GM21423 (cell line): Measurements from ENCODE around the gene TMEM74B.

ENCODE experiments used
- ATAC-seq: cut with Tn5 transposase; IDR thresholded peaks from one replicate; pipeline ENCODE4 v1.9.1; 2021; ENCODE audit warnings: mild to moderate bottlenecking, moderate library complexity; ENCODE audit not compliant: unreplicated experiment

Gene TMEM74B

DNA sequence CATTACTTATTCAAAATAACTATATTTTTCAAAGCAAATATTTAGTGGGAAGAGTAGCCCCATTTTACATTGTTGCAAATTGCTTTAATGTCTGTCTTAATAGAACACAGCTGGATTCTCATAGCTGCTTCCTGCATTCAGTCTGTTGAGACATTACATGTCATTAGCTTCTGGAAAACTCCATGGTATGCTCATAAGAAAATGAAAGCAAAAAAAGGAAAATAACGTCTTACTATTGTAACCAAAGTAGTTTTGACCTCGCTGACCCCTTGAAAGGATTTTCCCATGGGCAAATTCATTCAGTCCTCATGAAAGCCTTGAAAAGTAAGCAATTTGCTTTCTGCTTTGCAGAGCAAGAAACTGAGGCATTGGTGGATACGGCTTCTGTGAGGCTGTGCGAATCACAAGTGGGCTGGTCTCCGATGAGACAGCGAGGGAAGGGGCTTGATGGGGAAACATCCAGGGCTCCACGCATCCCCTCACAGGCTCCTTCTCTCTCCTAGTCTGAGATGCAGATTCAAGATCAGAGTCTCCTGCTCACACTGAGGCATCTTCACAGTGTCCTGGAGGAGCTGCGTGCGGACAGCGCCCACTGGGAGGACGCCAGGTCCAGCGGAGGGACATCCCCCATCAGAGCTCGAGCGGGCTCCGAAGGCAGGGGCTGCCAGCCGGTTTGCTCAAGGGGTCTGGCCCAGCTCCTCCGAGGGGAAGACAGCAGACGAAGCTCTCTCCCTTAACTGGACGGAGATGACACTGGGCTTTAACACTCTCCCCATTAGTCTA lies 21.8 kb upstream of the TMEM74B start:
- ATAC-seq, result no peak

DNA sequence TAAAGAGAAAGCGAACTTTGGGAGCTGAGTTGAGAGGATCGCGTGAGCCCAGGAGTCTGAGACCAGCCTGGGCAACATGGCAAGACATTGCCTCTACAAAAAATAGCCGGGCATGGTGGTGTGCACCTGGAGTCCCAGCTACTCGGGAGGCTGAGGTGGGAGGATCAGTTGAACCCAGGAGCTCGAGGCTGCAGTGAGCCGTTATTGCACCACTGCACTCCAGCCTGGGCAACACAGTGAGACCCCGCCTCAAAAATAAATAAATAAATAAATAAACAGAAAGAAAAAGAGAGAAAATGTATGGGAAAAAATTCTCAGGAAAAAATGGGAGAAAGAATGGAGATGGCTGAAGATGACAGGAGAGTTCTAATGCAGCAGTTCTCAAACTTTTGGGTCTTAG lies 21.0 kb upstream of the TMEM74B start:
- no peak for ATAC-seq

DNA sequence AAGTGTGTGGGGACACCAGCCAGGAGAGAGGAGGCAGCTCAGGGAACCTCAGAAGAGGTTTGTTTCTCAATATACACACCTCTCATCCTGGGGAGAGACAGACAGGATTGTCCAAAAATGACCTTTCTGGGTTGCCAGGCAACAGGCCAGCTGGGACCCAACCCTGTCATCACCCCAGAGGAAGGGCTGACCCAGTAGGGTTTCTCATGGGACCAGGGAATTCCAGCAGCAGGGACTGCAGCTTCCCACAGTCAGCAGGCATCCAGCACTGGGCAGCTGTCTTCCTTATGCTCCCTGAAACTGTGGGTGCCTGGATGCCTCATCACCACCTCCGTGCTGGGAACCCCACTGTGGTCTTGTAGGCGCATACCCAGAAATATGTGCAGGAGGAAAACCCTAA lies 19.8 kb upstream of the TMEM74B start:
- no peak for ATAC-seq

DNA sequence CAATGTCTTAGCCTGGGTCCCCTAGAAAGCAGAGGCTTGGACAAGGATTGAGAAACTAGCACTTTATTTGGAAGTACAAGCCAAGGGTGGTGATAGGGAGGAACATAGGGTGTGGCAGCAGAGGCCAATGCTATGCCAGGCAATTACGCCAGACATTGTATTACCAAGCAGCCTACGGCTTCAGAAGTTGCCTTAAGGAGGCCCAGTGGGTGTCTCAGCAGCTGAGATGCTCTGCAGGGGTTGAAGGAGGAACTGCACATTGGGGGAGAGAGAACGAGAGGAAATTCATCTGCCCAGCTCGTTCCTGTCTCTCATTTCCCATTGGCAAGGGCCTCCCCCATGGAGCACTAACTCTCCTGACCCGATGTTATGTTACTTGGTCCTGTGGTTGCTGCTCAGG lies 19.3 kb upstream of the TMEM74B start:
- ATAC-seq, result no peak

DNA sequence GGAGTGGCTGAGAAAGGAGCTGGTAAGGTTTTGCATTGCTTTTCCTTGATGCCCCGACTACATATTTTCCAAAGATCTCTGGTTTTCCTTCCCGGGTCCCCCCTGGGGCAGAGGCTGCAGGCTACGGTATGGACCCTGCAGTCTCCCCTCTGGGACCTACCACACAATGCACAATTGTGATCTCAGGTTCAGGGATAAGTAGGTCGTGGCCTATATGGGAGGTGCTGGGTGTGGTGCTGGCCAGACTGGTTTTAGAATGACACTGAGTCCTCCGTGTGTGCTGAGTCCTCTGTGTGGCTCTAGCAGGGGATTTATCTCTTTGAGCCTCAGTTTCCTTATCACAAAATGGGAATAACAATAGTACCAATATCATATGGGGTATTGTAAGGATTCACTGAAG lies 18.8 kb upstream of the TMEM74B start:
- no peak for ATAC-seq

DNA sequence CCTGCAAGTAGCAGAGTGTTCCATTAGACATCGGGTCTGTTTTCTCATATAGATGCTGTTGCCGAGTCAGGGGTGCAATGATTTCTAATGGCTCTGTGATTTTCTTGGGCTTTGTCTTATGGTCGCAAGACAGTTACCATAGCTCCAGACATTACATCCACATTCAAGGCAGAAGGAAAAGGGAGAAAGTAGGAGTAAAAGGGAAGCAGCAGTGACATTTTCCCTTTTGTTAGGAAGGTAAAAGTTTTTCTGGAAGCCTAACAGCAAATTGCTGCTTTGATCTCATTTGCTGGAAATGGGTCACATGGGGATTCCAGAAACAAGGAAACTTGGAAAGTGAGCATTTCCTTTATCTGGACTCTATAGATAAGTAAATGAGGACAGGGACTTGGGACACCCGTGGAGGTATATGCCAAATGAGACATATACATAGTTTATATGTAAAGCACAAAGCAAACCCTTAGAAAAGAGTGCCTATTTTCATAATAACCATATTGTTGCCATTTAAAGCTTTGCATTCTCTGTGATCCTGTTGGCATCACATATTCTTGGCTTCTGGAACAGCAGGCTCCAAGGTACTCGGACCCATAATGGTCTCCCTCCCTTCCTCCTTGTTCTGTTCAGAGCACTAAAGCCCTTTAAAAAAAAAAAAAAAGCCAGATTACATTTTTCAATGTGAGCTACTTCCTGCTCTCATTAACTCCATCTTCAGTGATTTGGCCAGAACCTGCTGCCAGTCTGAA lies 18.2 kb upstream of the TMEM74B start, which contains the start of gene C20orf202:
Gene C20orf202 (plus strand): TSS at position 693 of the 743 bp plus-strand sequence. CDS start 132 bp downstream, outside the sequence.
- no peak for ATAC-seq

DNA sequence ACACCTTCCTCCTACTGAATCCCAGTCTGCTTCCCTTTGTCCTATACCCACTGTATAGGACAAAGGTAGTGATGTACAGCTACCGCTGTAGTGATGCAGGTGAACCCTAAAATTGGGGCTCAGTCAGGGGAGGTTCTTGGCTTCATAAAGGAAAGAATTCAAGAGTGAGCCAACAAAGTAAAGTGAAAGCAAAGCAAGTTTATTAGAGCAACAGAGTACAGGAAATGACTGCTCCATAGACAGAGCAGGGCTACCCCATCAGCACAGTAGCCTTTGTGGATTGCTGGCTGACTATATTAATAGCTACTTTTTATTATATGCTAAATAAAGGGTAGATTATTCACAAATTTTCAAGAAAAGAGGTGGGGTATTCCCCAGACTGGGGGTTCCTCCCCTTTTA lies 15.2 kb upstream of the TMEM74B start:
- ATAC-seq, result no peak

DNA sequence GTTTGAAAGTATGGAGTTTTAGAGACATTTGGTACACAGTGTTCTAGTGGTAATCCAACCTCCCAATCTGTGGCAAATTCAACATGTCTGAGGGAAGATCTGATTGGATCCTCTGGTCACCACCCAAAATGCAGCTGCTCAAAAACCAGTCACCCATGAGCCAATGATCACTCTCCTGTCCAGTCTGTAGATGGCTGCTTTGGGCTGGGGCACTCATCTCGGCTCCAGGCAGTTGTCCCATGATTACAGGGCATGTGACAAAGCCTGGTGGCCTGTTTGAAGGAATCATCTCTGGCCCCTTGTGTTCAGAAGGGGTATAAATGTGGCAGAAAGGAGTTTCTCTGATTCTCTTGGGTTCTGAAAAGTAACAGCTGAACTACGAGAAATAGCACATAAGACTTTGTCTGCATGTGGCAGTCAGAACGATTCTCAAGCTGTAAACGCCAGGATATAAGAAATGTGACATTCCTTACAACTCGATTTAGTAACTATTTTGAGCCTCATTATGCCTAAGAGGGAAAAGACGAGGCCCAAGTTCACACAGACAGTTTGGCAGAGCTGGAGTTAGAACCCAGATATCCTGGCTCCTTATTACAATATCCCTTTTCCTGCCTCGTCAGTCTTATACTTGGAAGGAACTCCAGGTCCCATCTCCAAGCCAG lies 14.6 kb upstream of the TMEM74B start:
- ATAC-seq, result no peak

DNA sequence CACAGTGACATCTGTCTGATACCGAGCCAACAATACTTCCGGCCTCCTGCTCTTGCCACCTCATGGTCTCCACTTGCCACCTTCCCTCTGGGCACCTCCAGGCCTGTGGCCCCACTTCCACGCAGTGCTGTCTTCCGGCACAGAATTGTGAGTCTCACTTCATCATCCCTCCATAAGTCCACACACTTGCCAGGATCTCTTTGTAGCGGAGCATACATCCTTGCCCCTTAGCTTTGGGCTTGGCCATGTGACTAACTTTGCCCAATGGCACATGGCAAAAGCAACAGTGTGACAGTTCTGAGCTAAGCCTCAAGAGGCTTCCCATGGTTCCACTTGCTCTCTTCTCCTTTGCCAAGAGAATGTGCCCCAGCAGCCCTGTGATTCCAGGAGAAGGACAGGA lies 14.0 kb upstream of the TMEM74B start:
- no peak for ATAC-seq

DNA sequence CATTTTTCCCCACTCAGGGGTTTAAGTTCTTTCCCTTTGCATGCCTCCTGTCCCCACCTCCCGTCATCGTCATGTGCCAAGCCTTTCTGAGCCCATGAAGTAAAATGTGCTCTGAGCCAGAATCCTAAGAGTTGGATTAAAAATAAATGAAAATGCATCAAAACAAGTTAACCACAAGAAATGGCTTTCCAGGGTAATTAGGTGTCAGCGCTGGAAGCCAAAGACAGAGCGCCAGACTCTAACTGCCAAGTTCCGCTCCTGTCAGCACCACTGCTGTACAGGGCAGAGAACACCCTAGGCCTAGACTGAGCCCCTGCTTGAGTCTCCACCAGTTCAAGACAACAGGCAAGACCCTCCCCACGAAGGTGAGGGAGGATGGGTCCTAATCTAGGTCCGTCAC lies 13.0 kb upstream of the TMEM74B start:
- ATAC-seq, result no peak

DNA sequence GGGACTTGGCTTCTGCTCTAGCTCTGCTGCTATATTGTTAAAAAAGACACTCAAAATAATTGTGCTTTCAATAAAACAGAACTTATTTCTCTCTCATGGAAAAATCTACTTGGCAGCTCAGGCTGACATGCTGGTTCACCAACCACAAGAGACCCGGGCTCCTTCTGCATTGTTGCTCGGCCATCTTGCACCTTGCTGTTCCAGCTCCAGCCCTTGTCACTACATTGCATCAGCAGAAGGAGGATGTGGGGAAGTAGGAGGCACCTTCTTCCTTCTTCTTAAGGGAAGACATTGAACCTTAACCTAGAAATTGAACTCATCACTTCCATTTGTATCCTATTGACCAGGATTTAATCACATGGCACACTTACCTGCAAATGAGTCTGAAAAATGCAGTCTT lies 11.9 kb upstream of the TMEM74B start:
- no peak for ATAC-seq

DNA sequence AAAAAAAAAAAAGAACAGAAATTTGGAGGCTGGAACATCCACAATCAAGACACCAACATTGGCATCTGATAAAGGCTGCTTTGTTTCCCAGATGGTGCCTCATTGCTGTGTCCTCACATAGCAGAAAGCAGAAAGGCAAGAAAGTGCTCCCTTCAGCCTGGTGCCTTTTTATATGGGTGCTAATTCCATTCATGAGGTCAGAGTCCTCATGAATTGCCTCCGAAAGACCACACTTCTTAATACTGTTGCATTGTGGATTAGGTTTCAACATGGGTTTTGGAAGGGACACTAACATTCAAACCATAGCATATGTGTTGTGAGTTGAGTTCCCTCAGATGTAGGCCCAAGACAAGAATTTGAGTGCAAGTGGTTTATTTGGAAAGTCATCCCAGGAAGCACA lies 10.4 kb upstream of the TMEM74B start:
- ATAC-seq, result no peak

DNA sequence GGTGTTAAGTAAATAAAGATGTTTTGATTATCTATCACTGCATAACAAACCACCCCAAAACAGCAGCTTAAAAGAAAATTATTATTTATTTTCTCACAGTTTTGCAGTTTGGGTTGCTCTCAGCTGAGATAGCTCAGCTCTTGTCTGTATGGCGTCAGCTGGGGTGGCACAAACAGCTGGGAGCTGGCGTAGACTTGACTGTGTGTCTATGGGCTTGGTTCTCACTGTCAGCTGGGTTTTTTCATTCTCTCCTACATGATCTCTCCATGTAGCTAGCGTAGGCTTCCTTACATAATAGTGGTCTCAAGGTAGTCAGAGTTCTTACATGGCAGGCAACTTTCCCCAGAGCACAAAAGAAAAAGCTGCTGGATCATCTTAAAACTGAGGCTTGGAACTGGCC lies 6.5 kb upstream of the TMEM74B start:
- no peak for ATAC-seq

DNA sequence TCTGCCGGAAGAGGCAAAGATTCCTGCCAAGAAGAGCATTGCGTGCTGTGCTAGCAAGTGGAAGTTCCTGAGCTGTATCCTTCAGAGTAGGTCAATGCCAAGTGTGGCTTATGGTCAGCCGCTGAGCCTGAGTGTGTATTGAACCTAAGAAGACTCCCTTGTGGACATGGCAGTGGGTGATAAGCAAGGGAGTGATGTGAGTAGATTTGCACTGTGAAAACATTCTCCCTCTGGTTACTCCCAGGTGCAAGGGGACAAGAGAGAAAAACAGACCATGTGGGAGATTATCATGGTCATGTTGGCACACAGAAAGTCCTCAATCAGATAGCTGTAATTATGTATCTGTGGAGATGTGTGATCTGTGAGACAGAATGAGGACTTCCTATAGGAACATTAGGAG lies 6.1 kb upstream of the TMEM74B start:
- no peak for ATAC-seq

DNA sequence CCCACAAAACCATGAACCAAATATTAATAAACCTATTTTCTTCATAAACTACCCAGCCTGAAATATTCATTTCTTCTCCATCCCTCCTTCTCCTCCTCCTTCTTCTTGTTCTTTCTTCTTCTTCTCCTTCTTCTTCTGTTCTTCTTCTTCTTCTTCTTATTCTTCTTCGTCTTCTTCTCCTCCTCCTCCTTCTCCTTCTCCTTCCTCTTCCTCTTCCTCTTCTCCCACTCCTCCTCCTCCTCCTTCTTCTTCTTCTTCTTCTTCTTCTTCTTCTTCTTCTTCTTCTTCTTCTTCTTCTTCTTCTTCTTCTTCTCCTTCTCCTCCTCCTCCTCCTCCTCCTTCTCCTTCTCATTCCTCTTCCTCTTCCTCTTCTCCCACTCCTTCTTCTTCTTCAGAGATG lies 5.0 kb upstream of the TMEM74B start:
- no peak for ATAC-seq

DNA sequence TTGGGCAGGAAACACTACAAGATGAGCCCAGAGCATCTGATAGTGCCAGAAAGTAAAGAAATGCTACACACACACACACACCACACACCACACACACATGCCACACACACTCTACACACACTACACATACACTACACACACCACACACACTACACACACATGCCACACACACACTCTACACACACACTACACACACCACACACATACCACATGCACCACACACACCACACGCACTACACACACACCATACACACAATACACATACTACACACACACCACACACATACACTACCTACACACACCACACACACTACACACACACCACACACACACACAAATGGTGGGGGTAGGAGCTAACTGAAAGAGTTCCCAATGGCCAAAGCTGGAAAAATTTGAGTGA lies 3.6 kb upstream of the TMEM74B start:
- ATAC-seq, result no peak

DNA sequence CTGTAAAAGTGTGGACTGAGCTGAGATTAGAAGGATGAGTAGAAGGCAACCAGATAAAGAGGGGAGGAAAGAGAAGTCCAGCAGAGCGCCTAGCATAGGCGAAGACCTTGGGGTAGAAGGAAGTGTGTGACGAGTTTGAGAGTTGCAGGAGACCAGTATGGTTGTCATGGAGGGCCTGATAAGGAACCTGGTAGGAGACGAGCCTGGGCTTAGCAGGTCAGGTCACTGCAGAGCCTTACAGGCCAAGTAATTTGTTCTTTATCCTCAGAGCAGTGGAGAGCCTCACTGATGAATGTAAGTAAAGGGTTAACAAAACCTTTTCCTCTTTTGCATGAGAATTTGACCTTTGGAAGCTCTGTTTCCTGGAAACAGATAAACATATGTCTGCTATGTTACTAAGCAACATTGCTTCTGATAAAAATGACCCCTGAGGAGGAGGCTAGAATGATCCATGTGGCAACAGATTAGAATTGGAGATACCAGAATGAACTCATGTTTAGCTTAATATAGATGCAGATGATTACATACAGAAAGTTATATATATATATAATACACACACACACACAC lies 2.9 kb upstream of the TMEM74B start:
- ATAC-seq, result no peak

DNA sequence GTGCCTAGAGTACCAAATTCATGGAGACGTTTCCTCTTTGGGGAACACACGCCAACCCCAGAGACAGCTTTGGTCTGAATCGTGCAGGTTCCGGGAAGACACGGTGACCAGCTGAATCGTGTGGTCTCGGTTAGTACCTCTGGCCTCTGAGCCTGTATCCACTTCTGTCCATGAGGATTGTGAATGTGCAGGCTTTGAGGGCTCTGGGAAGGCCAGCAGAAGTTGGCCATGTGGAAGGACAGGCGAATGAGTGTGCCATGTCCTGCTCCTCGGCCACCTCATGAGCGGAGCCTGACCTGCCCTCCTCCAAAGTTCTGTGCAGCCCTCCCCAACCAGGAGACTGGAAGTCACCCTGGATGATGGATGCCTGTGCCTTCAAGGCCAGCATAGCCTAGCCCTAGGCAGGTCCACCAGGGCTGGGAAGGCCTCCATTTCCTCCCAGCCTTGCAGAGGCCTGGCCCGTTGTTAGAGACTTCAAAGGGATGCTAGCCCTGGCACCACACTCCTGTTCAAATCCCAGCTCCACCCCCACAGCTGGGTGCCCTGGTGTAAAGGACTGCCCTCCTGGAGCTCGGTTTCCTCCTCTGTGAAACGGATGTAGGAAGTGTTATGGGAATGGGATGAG lies 1.7 kb upstream of the TMEM74B start:
- no peak for ATAC-seq

DNA sequence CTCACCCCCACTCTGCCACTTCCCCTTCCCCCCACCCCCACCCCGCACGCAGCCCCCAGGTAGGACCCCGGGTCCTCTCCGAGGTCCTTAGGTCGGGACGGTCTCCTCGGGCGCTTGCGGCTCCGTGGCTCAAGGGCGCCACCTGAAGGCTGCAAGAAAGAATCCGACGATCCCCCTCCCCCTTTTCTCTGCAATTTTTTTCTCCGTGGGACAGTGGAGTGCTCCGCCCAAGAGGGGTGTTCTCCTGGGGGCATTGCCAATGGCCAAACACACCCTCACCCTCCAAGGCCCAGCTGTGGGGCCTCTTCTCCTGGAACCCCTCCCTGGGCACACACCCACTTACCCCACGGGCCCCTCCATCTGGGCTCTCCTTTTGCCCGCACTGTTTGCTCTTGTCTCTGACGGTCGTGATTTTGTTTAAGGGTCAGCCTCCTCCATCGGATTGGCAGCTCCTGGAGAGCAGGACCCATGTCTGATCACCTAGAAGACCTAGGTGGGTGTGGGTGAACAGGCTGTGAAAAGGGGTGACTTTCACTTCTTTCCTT lies 1.1 kb upstream of the TMEM74B start:
- ATAC-seq, result no peak

DNA sequence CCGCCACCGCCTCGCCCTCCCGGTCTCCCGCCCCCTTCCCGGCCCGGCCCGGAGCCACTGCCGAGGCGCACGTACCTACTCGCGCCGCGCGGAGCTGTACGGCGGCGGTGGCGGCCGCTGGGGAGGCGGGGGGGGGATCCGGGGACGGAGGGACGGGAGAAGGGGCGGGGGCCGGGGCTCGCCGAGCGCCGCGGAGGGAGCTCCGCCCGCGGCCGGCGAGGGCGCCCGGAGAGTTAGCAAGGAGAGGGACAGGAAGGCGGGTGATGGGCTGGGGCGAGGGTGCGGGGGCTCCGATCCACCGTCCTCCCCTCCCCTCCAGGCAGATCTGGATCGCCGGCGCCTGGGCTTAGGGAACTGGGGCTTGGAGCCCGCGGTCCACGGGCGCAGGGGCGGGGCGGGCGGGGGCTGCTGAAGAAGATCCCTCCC lies 548 bp upstream of the TMEM74B start:
- ATAC-seq, result no peak

DNA sequence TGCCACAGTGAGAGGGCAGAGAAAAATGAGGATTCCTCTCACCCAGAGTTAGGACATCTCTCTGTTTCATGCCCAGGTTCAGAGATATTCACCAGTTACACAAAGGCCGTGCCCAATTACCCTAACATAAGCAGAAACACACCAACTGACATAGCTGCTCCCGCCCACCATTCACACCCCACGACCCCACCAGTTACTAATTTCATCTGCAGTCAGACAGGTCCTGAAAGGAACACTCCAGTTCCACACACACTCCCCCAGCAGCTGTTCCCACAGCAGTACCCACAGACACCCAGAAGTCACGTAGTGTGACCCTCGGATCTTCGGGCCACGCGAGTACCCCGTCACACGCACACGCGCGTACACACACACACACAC lies 532 bp downstream of the TMEM74B start:
- ATAC-seq, result no peak
